ENCODE measurements around the gene LGALS3. TPM values are rescaled to one million over a fixed set of nuclear protein-coding genes. Genes with fewer than 3 reads are reported as not detected.

LGALS3 gene
- total and polyA plus RNA-seq, 2 experiments from 2014 or later, result 461 to 766 TPM

- H3K36me3 ChIP-seq (replicated peaks; ENCODE audit: insufficient read depth, low read depth), result no peaks in the 10 kb centered on the region
- no peaks in the 10 kb centered on the region for H3K9me2 ChIP-seq (replicated peaks; ENCODE audit: insufficient read depth)
- peak; percentile 42 for DNase-seq (ENCODE audit: low spot score)
- no peaks in the 10 kb centered on the region for H4K20me1 ChIP-seq (ENCODE audit: insufficient read depth, poor library complexity, severe bottlenecking)
- H3K9me3 ChIP-seq (ENCODE audit: low read depth), result no peaks in the 10 kb centered on the region
- H3K79me2 ChIP-seq, result no peaks in the 10 kb centered on the region
- TF ChIP-seq EZH2phosphoT487 (IDR thresholded peaks at IDR 0.05; ENCODE audit: low read depth, severe bottlenecking, unreplicated experiment) (no peak), EZH2 (IDR thresholded peaks at IDR 0.05; ENCODE audit: borderline replicate concordance) (no peak)
- TF ChIP-seq, protein P1, sequence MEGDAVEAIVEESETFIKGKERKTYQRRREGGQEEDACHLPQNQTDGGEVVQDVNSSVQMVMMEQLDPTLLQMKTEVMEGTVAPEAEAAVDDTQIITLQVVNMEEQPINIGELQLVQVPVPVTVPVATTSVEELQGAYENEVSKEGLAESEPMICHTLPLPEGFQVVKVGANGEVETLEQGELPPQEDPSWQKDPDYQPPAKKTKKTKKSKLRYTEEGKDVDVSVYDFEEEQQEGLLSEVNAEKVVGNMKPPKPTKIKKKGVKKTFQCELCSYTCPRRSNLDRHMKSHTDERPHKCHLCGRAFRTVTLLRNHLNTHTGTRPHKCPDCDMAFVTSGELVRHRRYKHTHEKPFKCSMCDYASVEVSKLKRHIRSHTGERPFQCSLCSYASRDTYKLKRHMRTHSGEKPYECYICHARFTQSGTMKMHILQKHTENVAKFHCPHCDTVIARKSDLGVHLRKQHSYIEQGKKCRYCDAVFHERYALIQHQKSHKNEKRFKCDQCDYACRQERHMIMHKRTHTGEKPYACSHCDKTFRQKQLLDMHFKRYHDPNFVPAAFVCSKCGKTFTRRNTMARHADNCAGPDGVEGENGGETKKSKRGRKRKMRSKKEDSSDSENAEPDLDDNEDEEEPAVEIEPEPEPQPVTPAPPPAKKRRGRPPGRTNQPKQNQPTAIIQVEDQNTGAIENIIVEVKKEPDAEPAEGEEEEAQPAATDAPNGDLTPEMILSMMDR (IDR thresholded peaks at IDR 0.05; ENCODE audit: poor library complexity), result no peak
- peaks cover 61% of the 10 kb centered on the region for H3K4me1 ChIP-seq (ENCODE audit: insufficient read depth)
- 66% methylated on average over 9 of the region's 9 CpGs for WGBS (ENCODE audit: low lambda C conversion rate, missing lambda C conversion rate)
- peak overlapping the region; percentile 91 for H3K27ac ChIP-seq
- H3K27me3 ChIP-seq, result no peaks in the 10 kb centered on the region
- H3K4me3 ChIP-seq, result no peak overlapping the region
- H3K4me2 ChIP-seq, result peak overlapping the region; percentile 64
- H2AFZ ChIP-seq, result no peak overlapping the region
Measured at GRCh38 chr14:55123852-55124639, 5.0 kb upstream of the LGALS3 start.

- Histone ChIP-seq H3K79me2 (peaks cover 6% of the 10 kb centered on the region), H4K20me1 (ENCODE audit: insufficient read depth, poor library complexity, severe bottlenecking) (no peaks in the 10 kb centered on the region), H3K4me1 (ENCODE audit: insufficient read depth) (peaks cover 61% of the 10 kb centered on the region), H3K9me2 (replicated peaks; ENCODE audit: insufficient read depth) (no peaks in the 10 kb centered on the region), H3K4me2 (no peak overlapping the region), H3K27me3 (no peaks in the 10 kb centered on the region), H3K9me3 (ENCODE audit: low read depth) (no peaks in the 10 kb centered on the region), H3K27ac (peak overlapping the region; percentile 91), H3K4me3 (no peak overlapping the region), H2AFZ (no peak overlapping the region), H3K36me3 (replicated peaks; ENCODE audit: insufficient read depth, low read depth) (no peaks in the 10 kb centered on the region)
- no peak for DNase-seq (ENCODE audit: low spot score)
- TF ChIP-seq, protein P1 (IDR thresholded peaks at IDR 0.05; ENCODE audit: poor library complexity), result no peak
- no peak for TF ChIP-seq EZH2 (IDR thresholded peaks at IDR 0.05; ENCODE audit: borderline replicate concordance)
- no peak for TF ChIP-seq EZH2phosphoT487 (IDR thresholded peaks at IDR 0.05; ENCODE audit: low read depth, severe bottlenecking, unreplicated experiment)
- 92% methylated on average over 8 of the region's 8 CpGs for WGBS (ENCODE audit: low lambda C conversion rate, missing lambda C conversion rate)
Measured at GRCh38 chr14:55124774-55125386, 4.2 kb upstream of the LGALS3 start.

GRCh38 chr14:55125403-55125802 lies 3.6 kb upstream of the LGALS3 start:
- H3K36me3 ChIP-seq (replicated peaks; ENCODE audit: insufficient read depth, low read depth), result no peaks in the 10 kb centered on the region
- H3K27me3 ChIP-seq, result no peaks in the 10 kb centered on the region
- H3K4me2 ChIP-seq, result no peak overlapping the region
- H3K27ac ChIP-seq, result peak overlapping the region; percentile 91
- peaks cover 57% of the 10 kb centered on the region for H3K4me1 ChIP-seq (ENCODE audit: insufficient read depth)
- H3K9me2 ChIP-seq (replicated peaks; ENCODE audit: insufficient read depth), result no peaks in the 10 kb centered on the region
- H3K9me3 ChIP-seq (ENCODE audit: low read depth), result no peaks in the 10 kb centered on the region
- H2AFZ ChIP-seq, result no peak overlapping the region
- TF ChIP-seq, protein P1 (IDR thresholded peaks at IDR 0.05; ENCODE audit: poor library complexity), result no peak
- no peak for TF ChIP-seq EZH2phosphoT487 (IDR thresholded peaks at IDR 0.05; ENCODE audit: low read depth, severe bottlenecking, unreplicated experiment)
- TF ChIP-seq EZH2 (IDR thresholded peaks at IDR 0.05; ENCODE audit: borderline replicate concordance), result no peak
- H4K20me1 ChIP-seq (ENCODE audit: insufficient read depth, poor library complexity, severe bottlenecking), result peaks cover 4% of the 10 kb centered on the region
- H3K4me3 ChIP-seq, result no peak overlapping the region
- WGBS (ENCODE audit: low lambda C conversion rate, missing lambda C conversion rate), result 95% methylated on average over 3 of the region's 3 CpGs
- DNase-seq (ENCODE audit: low spot score), result no peak
- peaks cover 11% of the 10 kb centered on the region for H3K79me2 ChIP-seq
